GM21786 (cell line): ENCODE data around the gene ARHGEF25.
A peak's percentile ranks its signal among the peaks of the same experiment; 100 is the strongest.
"Not testable (repeated sequence)": the region's sequence is repeated elsewhere in the genome, so short reads cannot be mapped to it uniquely, and the experiment has no call there.

ENCODE experiments used
- ATAC-seq: cut with Tn5 transposase; IDR thresholded peaks from one replicate; pipeline ENCODE4 v1.9.1; 2021; ENCODE audit not compliant: unreplicated experiment

ARHGEF25 gene

DNA sequence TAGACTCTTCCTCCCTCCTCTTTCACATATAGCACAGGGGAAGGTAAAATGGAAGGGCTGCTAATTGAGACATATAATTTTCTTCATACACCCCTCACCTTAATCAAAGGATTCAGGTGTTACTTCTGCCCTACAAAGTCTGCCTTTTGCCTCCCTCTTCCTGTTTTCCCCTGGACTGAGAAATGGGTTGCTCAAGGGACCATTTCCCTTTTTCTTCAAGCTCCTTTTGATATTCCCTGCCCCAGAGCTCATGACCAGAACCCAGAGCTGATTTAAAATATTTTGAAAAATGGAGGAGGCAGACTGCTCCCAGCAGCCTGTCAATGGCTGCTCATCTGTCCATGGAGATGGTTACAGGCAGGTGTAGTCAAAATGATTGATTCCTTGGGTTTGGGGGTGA is 26.5 kb upstream of the ARHGEF25 start:
- no peak for ATAC-seq

DNA sequence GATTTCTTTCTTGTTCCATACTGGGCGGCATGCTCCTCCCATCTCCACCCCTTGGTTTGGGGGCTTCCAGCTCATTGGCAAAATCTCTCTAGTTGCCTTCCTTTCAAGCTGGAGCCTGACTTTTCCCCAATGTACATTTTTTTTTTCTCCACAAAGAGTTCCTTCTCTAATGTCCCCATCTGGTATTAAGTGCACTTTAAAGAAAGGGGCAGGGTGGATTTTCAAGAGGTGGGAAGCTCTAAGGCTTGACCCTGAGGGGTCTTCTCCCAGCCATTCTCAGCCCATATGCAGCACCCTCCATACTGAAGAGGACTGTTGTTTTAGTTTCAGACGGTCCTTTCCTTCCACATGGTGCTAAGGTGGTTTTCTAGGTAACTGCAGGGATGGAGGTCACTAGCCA is 26.1 kb upstream of the ARHGEF25 start:
- no peak for ATAC-seq

DNA sequence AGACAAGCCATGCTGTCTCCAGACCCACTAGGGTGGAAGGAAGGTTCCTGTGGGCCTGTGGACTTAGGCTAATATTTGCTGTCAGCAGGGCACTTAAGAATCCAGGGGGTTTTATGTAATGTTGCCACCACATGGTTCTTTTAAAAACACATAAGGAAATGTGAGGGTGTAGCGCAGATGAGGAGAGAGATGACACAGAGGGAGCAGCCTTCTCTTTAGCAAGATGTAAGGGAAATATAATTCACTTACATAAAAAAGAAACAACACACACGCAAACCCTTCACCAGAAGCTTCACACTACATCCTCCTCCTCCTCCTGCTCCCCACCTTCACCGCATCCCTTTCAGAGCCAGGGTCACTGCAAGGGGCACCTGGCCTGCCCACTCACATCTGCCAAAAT is 25.1 kb upstream of the ARHGEF25 start:
- no peak for ATAC-seq

DNA sequence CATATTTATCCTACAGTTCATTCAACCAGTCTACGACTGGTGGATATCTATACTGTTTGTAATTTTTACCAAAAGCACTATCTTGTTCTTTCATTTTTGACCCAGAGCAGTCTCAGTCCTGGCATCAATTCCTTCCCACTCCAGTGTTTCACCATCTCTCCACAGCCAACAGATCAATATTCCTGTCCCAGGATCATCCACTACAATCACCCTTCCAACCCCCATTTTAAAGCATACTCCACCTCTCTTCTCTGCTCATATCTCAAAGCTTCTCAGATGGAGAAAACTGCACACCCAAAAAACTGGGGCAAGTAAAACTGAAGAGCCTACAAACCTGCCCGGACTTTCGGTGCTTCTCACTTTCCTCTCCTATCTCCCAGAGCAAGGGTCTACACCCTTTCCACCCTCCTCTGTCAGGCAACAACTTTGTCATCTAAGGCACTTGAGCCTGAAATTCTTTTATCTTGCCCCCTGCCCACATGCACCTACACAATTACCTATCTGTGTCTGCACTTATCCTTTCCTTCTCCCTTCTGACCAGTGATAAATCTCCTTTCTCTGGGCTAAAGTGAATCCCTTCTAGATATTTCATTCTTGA is 24.3 kb upstream of the ARHGEF25 start:
- no peak for ATAC-seq

DNA sequence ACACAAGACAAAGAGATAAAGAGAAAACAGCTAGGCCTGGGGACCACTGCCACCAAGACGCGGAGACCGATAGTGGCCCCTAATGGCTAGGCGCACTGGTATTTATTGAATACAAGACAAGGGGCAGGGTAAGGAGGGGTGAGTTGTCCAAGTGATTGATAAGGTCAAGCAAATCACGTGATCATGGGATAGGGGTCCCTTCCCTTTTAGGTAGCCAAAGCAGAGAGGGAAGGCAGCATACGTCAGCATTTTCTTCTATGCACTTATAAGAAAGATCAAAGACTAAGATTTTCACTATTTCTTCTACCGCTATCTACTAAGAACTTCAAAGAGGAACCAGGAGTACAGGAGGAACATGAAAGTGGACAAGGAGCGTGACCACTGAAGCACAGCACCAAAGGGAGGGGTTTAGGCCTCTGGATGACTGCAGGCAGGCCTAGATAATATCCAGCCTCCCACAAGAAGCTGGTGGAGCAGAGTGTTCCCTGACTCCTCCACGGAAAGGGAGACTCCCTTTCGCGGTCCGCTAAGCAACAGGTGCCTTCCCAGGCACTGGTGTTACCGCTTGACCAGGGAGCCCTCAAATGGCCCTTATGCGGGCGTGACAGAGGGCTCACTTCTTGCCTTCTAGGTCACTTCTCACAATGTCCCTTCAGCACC is 22.2 kb upstream of the ARHGEF25 start:
- not testable (repeated sequence) for ATAC-seq

DNA sequence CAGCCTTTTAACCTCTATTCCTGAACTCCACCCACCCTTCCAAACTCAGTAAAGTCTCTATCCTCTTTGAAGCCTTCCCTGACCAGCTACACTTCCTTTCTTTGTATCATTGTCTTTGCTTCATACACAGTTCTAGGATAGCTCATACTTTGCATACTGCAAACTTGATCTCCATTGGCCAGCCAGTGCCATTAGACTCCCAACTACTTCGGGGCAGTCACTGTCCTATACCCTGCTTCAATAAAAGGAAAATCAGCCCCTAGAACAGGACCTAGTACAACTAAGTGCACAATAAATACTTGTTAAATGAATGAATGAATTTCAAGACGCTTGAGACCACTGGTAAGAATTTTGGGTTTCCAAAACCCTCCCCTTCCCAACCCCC is 20.8 kb upstream of the ARHGEF25 start:
- ATAC-seq, result no peak

DNA sequence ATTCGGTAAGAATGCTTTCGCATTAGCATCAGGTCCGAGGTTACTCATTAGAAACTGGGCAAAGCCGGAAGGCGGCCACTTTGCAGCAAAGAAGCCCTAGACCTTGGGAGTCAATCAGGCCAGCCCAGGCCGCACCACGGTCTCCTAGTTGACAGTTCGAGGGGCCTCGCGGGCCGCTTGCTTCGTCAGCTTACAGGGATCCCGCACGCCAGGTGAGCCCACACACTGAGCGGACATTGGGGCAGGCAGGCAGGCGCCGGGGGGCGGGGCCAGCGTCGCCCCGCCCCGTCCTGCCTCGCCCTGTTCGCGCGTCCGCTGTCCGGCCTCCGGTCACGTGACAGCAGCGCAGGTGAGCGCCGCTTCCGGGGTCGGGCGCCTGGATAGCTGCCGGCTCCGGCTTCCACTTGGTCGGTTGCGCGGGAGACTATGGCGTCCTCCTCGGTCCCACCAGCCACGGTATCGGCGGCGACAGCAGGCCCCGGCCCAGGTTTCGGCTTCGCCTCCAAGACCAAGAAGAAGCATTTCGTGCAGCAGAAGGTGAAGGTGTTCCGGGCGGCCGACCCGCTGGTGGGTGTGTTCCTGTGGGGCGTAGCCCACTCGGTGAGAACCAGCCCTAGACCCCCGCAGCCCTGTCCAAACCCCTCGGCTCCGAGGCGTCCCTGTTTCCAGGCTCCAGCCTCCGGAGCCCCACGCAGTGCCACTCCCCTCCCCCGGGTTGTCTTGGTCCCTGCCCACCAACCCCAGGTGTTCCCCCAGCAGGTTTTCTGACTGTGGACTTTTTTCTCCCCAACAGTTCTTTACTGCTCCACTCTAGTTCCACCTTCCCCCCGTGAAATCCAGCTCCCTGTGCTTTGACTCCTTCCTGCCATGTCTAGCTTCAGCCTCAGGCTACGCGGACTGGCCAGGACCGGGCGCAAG is 20.1 kb upstream of the ARHGEF25 start, which contains the start of gene PIP4K2C:
PIP4K2C (plus strand) TSS at position 329 of the 918 bp plus-strand sequence; CDS start at position 427, 98 bp downstream.
- peak; percentile 95 for ATAC-seq

DNA sequence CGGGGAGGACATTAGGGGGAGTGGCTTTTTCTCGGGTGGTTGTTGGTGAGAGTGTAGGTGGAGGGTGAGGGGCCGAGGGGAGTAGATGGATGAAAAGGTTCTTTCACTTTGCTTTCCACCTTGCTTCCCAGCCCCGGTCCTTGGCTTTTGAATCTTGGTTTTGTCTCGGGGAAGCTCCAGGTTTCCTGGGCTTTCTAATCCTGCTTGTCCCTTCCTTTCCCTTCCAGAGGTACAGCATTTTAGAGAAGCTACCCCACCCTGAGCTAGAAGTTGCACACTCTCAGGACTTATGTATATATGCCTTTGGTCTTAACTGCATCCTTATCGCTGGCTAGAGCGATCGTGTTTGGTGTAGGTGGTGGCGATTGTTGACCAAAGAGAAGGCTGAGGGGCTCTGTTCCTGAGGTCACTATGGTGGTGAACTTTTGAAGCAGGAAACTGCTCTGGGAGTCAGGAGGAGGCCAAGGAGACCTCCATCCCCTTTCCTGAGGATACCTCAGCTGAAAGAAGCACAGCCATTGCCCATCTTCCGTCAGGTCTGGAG is 19.4 kb upstream of the ARHGEF25 start:
- ATAC-seq, result no peak

DNA sequence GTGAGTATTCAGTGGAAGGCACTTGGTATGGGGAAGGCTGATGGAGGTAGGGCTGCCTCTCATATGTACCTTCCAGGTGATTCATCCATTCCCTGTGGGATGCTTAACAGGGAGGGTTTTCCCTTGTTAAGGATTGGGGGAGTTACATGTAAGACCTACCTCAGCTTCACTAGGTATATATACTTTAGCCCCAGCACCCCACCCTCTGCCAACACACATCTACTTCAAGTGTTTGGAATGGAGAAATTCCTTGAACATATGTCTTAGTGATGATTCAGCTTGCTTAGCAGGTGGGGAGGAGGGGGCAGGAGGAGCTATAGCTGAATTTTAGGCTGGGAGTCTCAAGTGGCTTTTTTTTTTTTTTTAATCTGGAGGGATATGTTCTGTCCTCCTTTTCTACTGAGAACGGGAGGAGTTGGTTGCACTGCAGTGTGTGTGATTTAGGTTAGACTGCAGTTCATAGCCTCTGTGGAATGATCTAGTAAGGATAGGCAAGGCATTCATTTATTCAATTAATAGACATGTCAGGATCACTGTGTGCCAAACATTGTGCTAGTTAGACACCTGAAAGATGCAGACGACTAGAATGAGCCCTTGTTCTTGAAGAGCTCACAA is 18.6 kb upstream of the ARHGEF25 start:
- ATAC-seq, result no peak

DNA sequence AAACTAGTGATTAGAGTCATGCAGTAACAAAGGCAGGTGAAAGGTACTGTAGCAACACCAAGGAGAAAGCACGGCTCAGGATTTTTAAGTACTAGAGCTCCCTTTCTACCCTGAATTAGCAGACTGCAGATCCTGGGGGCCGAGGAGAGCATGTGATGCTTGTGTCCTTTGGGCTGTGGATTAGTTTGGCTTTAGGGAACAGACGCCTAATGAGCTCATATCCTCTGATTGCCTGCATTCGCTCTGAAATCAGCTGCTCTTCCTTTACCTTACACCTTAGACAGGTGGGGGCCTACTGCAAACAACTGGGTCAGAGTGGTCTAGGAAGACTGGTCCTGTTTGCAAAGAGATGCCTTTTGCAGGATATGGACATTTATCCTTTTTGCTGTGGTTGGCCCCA is 18.0 kb upstream of the ARHGEF25 start:
- ATAC-seq, result no peak

DNA sequence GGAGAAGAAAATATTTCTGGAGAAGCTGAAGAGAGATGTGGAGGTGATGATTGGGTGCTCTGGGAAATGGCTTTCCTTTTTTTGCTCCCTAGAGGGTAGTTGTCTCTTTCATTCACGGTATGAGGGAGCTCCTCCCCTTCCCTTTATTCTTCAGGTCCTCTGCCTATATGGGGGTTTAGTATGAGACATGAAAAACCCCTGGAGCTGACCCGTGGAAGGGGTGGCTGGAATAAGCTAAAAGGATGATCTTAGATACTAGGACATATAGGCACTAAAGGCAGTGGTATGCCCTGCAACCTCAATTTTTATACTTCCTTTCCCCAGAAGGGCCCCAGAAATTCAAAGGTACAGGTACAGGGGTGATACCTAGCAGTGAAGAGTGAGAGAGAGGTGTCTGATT is 10.8 kb upstream of the ARHGEF25 start:
- no peak for ATAC-seq

DNA sequence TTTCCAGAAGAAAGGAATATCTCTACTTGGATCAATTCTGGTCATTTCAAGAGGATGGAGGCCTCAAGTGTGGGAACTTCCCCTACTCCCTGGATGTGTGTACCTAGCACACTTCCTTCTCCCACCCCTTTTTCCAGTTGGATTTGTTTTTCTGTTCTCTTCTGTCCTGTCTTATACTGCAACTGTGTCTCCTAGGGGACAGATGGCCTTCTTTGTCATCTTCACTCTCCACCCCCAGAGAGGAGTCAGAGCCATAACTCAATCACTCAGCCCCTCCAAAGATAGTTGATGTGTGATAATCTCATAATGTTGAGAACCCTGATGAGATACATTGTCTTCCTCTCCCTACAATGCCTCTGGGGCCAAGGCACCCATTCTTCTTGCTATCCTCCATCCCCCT is 8.7 kb upstream of the ARHGEF25 start:
- no peak for ATAC-seq

DNA sequence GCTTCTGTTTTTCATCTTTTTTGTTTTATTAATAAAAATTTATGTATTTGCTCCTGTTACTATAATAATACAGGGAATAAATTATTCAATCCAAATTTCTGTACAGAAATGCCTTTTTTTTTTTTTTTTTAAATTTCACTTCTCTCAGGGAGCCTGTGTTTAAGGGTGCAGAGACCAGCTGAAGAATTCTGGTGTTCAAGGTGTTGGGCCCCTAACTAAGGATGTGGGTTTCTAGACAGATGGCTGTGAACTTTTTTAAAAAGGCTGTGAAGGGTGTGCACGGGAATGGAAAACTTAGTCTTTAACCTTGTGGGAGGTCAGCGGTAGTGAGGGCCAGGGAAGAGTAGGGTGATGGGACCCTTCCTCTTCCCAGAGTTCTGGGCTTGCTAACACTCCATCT is 7.9 kb upstream of the ARHGEF25 start:
- ATAC-seq, result no peak

DNA sequence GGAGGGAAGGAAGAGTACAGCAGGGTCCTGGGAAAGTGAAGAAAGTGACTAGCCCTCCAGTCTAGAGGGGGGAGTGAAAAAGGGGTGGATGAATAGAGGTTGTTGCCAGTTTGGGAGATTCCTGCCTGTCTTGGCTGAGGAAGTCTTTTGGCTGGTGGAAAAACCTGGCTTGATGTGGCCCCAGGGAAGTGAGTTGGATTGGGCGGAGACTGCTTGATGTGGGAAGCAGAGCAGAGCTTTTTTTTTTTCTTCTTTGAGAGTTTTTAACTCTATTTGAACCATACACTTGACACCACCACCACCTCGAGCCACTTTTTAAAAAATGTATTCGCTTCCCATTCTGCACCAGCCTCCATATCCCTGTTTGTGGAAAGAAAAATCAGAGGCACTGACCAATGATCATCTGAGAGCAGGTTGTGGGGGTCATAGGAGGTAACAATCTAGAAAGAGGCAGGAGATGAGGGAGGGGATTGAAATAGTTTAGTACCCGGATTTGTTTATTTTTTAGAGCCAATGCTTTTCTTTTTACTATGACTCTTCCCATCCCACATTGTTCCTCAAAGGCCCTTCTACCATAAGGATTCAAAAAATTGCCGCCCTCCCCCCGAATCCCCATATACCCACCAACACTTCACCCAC is 7.3 kb upstream of the ARHGEF25 start:
- no peak for ATAC-seq

DNA sequence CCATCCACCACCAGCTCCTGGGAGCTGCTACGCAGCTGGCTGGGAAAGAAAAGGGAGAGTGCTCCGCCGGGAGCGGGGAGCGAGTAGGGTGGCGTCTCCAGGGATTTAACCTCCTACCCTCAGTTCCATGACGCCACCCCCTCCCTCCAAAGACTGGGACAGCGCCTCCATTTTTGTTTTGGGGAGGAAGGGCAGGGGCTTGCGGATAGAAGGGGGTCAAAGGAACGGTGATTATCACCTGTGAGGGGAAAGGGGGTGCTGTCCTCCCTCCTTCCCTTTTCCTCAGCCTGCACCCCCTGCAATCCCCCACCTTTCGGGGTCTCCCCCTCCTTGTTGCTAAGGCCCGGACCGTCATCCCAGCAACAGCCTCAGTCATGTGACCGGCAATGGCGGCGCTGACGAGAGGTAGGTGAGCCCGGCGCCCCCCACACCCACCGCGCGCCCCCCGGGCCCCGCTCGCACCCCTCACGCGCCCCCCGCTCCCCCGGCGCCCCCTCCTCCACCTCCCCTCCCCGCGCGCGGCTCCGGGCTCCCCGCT is 6.7 kb upstream of the ARHGEF25 start, which contains the start of gene DTX3:
DTX3 (plus strand) TSS at position 371 of the 538 bp plus-strand sequence. CDS start 1,694 bp downstream, outside the sequence.
- ATAC-seq, result no peak

DNA sequence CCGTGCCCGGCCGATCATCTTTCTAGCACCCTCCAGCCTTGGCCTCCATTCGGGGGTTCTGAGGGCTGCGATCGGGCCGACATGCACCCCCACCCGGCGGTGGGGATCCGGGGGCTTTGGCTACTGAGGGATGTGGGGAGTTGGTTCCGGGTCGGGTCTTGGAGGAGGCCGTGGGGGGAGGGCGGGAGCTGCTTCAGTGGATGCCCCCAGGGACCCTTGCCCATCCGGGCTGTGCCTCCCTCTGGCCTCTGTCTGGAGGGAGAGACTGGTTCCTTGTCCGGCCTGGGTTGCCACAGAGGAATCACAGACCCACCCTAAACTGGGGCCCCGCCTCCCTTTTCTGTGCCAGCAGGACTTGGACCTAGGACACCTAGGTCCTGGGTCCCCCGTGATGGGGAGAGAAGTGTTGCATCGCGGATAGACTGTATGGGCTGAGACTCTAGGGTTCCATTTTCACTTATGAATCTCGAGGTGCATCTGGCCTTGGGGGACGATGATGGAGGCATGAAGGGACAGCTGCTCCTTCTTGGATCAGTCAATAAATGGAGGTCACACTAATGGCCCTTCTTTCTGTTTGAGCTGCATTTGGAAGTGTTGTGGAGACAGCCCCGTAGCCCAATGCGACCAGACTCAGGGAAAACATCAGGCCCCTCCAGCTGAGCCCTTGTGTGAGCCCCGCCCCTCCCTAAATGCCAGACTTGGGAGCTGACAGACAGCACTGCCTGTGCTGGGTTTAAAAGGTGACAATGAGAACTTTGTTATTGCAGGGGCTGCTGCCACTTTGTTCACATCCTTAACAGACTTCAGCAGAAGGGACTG is 6.0 kb upstream of the ARHGEF25 start:
- no peak for ATAC-seq

DNA sequence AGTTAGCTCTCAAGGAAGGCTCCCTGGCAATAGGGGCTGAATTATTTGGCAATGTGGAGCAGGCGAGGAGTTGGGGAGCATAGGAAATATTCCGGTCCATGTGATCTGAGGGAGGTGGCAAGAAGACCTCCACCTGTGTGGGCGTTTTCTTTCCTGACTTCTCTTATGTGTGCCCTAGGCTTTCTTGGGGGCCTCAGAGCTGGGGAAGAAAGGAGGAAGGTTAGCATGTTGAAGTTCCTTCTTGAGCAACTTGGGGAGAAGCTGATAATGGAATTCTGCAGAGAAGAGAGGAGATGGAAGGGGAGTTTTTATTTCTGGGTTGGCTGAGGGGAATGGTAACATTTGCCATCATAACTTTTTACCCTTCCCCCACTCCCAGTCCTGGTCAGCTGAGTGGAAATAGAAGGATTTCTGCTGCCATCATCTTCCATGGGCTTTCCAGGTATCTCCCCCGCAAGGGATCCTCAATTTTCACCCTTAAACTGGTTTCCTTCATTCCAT is 5.4 kb upstream of the ARHGEF25 start:
- no peak for ATAC-seq

DNA sequence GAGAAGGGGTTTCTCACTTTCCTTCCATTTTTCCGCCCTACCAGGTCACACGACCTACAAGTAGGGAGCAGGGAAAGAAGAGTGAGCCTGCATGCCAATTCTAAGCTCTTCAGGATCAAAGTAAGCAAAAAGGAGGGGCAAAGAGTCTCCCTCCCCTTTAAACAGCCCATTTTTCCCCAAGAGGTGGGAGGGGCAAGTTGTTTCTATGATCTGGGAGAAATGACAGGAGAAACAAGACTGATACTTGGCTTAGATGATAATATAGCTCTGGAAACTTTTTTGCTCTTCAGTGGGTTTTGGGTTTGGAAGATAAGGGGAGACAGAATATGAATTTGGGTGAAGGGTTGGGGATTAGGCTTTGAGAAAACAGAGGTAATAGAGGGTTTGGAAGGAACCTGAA is 4.8 kb upstream of the ARHGEF25 start:
- ATAC-seq, result no peak

DNA sequence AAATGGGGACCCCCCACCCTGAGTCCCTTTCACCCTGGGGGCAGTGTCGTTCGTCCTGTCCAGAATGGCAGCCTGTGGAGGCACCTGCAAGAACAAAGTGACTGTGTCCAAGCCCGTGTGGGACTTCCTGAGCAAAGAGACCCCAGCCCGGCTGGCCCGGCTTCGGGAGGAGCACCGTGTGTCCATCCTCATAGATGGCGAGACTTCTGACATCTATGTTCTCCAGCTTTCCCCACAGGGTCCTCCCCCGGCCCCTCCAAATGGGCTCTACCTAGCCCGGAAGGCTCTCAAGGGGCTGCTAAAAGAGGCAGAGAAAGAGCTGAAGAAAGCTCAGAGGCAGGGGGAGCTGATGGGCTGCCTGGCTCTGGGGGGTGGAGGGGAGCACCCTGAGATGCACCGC is 4.4 kb upstream of the ARHGEF25 start:
- ATAC-seq, result no peak
